Tibial nerve (tissue), 3 donors: ENCODE measurements around the gene SUSD1.

Experiments used
- POLR2A ChIP-seq, 2 donors: fragments of 450-650 bp; IDR thresholded peaks; one replicate each; pipeline ENCODE4 v1.6.1; 2017; ENCODE audit warnings: antibody characterized with exemption in 2 of 2, mild to moderate bottlenecking in 2 of 2, moderate library complexity in 2 of 2
- TF ChIP-seq, protein P1 (sequence below), 5 experiments: fragments of 200-600 bp in 3 of 5; fragments of 450-650 bp in 2 of 5; sonication (generic) in 3 of 5; IDR thresholded peaks; one replicate each; pipeline ENCODE4 v1.5.1; 2016 to 2019; ENCODE audit warnings: antibody characterized with exemption in 5 of 5, mild to moderate bottlenecking in 3 of 5, moderate library complexity in 2 of 5

GRCh38 chr9:111993319-111993718 is 181.8 kb downstream of the SUSD1 start:
- TF ChIP-seq, protein P1, sequence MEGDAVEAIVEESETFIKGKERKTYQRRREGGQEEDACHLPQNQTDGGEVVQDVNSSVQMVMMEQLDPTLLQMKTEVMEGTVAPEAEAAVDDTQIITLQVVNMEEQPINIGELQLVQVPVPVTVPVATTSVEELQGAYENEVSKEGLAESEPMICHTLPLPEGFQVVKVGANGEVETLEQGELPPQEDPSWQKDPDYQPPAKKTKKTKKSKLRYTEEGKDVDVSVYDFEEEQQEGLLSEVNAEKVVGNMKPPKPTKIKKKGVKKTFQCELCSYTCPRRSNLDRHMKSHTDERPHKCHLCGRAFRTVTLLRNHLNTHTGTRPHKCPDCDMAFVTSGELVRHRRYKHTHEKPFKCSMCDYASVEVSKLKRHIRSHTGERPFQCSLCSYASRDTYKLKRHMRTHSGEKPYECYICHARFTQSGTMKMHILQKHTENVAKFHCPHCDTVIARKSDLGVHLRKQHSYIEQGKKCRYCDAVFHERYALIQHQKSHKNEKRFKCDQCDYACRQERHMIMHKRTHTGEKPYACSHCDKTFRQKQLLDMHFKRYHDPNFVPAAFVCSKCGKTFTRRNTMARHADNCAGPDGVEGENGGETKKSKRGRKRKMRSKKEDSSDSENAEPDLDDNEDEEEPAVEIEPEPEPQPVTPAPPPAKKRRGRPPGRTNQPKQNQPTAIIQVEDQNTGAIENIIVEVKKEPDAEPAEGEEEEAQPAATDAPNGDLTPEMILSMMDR (IDR thresholded peaks at IDR 0.05) = no peak
- TF ChIP-seq POLR2A (IDR thresholded peaks at IDR 0.05) = no peak
